Skeletal muscle cell (primary cell): ENCODE results near the gene CBX1.
A peak's percentile ranks its signal among the peaks of the same experiment; 100 is the strongest.

Source experiments
- DNase-seq: peaks from one replicate; pipeline ENCODE4 v3.0.0-alpha.2; 2010; ENCODE audit warnings: low read depth
- H3K4me3 ChIP-seq: 2 replicates; pipeline ENCODE4 v1.5.1; 2011; ENCODE audit warnings: low read depth, mild to moderate bottlenecking, control low read depth, low read length, moderate library complexity

The CBX1 gene

GRCh38 chr17:48101012-48101720, at the start of gene CBX1:
Gene CBX1, minus strand, starts transcription at chr17:48101478. Its CDS starts 24,474 bp downstream, at chr17:48077004.
- peak; percentile 80 for DNase-seq
- H3K4me3 ChIP-seq: peak within 1 kb of the TSS; percentile 87

GRCh38 chr17:48150597-48151001, 49.3 kb upstream of the CBX1 start:
- DNase-seq: no peak
- no peak overlapping the region for H3K4me3 ChIP-seq

GRCh38 chr17:48149787-48150463, 48.6 kb upstream of the CBX1 start:
- no peak for DNase-seq
- no peak overlapping the region for H3K4me3 ChIP-seq

- no peak overlapping the region for H3K4me3 ChIP-seq
- no peak for DNase-seq
Observed at GRCh38 chr17:48148854-48149786, 47.8 kb upstream of the CBX1 start.

GRCh38 chr17:48148029-48148770, 46.9 kb upstream of the CBX1 start:
- H3K4me3 ChIP-seq: no peak overlapping the region
- DNase-seq: no peak

GRCh38 chr17:48144976-48145798, 43.9 kb upstream of the CBX1 start:
- no peak overlapping the region for H3K4me3 ChIP-seq
- DNase-seq: no peak

GRCh38 chr17:48144231-48144630, 43.0 kb upstream of the CBX1 start:
- no peak overlapping the region for H3K4me3 ChIP-seq
- DNase-seq: no peak

- no peak for DNase-seq
- no peak overlapping the region for H3K4me3 ChIP-seq
Observed at GRCh38 chr17:48143629-48144028, 42.4 kb upstream of the CBX1 start.

GRCh38 chr17:48139944-48140343, 38.7 kb upstream of the CBX1 start:
- no peak for DNase-seq
- no peak overlapping the region for H3K4me3 ChIP-seq

- DNase-seq: no peak
- H3K4me3 ChIP-seq: no peak overlapping the region
Observed at GRCh38 chr17:48137656-48138055, 36.4 kb upstream of the CBX1 start.

- no peak for DNase-seq
- no peak overlapping the region for H3K4me3 ChIP-seq
Observed at GRCh38 chr17:48134912-48135480, 33.7 kb upstream of the CBX1 start.

- DNase-seq: no peak
- H3K4me3 ChIP-seq: no peak overlapping the region
Observed at GRCh38 chr17:48132385-48132784, 31.1 kb upstream of the CBX1 start.

- DNase-seq: no peak
- no peak overlapping the region for H3K4me3 ChIP-seq
Observed at GRCh38 chr17:48131216-48131824, 30.0 kb upstream of the CBX1 start.

GRCh38 chr17:48129981-48130380, 28.7 kb upstream of the CBX1 start:
- DNase-seq: no peak
- H3K4me3 ChIP-seq: no peak overlapping the region

GRCh38 chr17:48128400-48128799, 27.1 kb upstream of the CBX1 start:
- DNase-seq: no peak
- H3K4me3 ChIP-seq: no peak overlapping the region

GRCh38 chr17:48127371-48128051, 26.2 kb upstream of the CBX1 start:
- DNase-seq: no peak
- H3K4me3 ChIP-seq: no peak overlapping the region

- DNase-seq: no peak
- no peak overlapping the region for H3K4me3 ChIP-seq
Observed at GRCh38 chr17:48126532-48126850, 25.2 kb upstream of the CBX1 start.
